ENCODE results near the gene IRAK2.

Gene IRAK2

DNA sequence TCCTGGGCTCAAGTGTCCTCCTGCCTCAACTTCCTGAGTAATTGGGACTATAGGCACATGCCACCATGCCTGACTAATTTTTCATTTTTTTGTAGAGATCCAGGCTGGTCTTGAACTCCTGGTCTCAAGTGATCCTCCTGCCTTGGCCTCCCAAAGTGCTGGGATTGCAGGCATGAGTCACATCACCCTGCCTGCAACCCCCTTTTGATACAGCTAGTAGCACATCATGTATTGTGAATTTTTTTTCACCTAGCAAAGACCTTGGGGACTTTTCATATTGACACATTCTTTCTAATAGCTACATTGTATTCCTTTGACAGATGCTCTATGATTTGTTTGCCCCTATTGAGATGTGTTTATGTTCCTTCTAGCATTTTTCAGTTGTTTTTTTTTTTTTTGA is 14.2 kb downstream of the IRAK2 start:
- H3K9ac ChIP-seq (ENCODE audit: low read length) = no peak overlapping the region
- H3K27me3 ChIP-seq (ENCODE audit: control insufficient read depth, insufficient read depth, low read length) = no peaks in the 10 kb centered on the region
- H3K9me3 ChIP-seq (ENCODE audit: control insufficient read depth, insufficient read depth, low read depth, low read length) = no peaks in the 10 kb centered on the region
- H3K4me1 ChIP-seq (ENCODE audit: control insufficient read depth, insufficient read depth, low read length) = no peaks in the 10 kb centered on the region
- no peak overlapping the region for H3K4me3 ChIP-seq (ENCODE audit: low read depth, low read length)
- H3K36me3 ChIP-seq (ENCODE audit: control insufficient read depth, insufficient read depth, low read length) = no peaks in the 10 kb centered on the region
- no peak overlapping the region for H3K27ac ChIP-seq (ENCODE audit: low read depth, low read length)

DNA sequence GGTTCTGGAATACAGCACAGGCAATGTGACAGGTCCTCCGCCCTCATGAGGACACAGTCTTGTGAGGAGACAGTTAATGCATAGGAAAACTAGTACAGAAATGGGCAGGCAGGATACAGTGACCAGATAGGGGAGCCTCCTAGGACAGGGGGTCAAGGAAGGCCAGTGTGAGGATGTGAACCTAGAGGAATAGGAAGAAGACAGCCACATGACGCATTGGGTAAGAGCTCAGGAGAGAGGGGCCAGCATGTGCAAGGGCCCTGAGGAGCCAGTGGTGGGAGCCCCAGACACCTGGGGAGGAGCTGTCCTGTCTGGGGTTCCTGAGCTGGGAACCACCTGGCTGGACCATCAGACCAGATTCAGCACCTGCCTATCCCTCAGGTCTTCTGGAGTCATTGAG is 15.6 kb downstream of the IRAK2 start:
- Histone ChIP-seq H3K4me1 (ENCODE audit: control insufficient read depth, insufficient read depth, low read length) (no peaks in the 10 kb centered on the region), H3K27ac (ENCODE audit: low read depth, low read length) (no peak overlapping the region), H3K9ac (ENCODE audit: low read length) (no peak overlapping the region), H3K9me3 (ENCODE audit: control insufficient read depth, insufficient read depth, low read depth, low read length) (no peaks in the 10 kb centered on the region), H3K27me3 (ENCODE audit: control insufficient read depth, insufficient read depth, low read length) (no peaks in the 10 kb centered on the region), H3K4me3 (ENCODE audit: low read depth, low read length) (no peak overlapping the region), H3K36me3 (ENCODE audit: control insufficient read depth, insufficient read depth, low read length) (no peaks in the 10 kb centered on the region)

DNA sequence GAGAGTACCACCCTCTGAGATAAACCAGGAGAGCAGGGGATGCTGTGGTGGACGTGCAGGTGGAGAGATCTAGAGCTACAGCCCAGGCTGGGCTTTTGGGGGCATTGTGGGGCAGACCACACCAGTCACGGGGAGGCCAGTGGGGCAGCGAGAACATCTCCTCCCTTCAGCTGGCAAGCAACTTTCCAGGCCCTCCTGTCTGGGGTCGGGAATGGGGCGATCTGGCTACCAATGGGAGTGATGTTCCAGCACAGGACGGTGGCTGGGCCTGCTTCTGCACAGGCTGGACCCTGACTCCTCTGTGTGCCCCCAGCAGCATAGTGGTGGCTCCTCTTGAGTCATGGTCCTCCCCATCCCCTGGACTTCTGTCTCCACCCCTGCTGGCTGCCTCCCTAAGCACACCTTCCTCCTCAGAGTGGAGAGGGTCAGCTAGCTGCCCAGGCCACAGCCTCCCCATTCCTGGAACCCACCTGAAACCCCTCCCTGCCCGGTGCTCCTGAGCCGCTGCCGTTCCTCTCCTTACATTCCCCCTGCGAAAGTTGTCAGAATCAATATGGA is 16.1 kb downstream of the IRAK2 start:
- no peak overlapping the region for H3K9ac ChIP-seq (ENCODE audit: low read length)
- no peaks in the 10 kb centered on the region for H3K27me3 ChIP-seq (ENCODE audit: control insufficient read depth, insufficient read depth, low read length)
- H3K9me3 ChIP-seq (ENCODE audit: control insufficient read depth, insufficient read depth, low read depth, low read length) = no peaks in the 10 kb centered on the region
- no peaks in the 10 kb centered on the region for H3K36me3 ChIP-seq (ENCODE audit: control insufficient read depth, insufficient read depth, low read length)
- no peak overlapping the region for H3K27ac ChIP-seq (ENCODE audit: low read depth, low read length)
- H3K4me3 ChIP-seq (ENCODE audit: low read depth, low read length) = no peak overlapping the region
- H3K4me1 ChIP-seq (ENCODE audit: control insufficient read depth, insufficient read depth, low read length) = no peaks in the 10 kb centered on the region

DNA sequence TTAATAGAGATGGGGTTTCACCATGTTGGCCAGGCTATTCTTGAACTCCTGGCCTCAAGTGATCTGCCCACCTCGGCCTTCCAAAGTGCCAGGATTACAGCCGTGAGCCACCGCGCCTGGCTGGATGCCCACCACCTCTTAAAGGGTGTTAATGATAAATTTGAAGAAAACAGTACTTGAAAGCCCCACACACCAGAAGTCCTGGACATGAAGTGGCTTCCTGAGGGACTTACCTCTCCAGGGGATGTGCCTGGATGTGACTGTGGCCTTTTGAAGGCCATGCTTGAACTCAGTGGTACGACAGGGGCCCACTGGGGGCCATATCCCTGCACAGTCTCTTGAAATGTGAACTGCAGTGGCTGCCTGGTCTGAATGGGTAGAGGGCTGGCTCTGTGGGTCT is 18.2 kb downstream of the IRAK2 start:
- H3K9ac ChIP-seq (ENCODE audit: low read length) = no peak overlapping the region
- H3K4me1 ChIP-seq (ENCODE audit: control insufficient read depth, insufficient read depth, low read length) = peaks cover 5% of the 10 kb centered on the region; the same call in 1 of the 2 replicates
- no peaks in the 10 kb centered on the region for H3K9me3 ChIP-seq (ENCODE audit: control insufficient read depth, insufficient read depth, low read depth, low read length)
- no peaks in the 10 kb centered on the region for H3K36me3 ChIP-seq (ENCODE audit: control insufficient read depth, insufficient read depth, low read length)
- no peak overlapping the region for H3K27ac ChIP-seq (ENCODE audit: low read depth, low read length)
- no peak overlapping the region for H3K4me3 ChIP-seq (ENCODE audit: low read depth, low read length)
- H3K27me3 ChIP-seq (ENCODE audit: control insufficient read depth, insufficient read depth, low read length) = no peaks in the 10 kb centered on the region

DNA sequence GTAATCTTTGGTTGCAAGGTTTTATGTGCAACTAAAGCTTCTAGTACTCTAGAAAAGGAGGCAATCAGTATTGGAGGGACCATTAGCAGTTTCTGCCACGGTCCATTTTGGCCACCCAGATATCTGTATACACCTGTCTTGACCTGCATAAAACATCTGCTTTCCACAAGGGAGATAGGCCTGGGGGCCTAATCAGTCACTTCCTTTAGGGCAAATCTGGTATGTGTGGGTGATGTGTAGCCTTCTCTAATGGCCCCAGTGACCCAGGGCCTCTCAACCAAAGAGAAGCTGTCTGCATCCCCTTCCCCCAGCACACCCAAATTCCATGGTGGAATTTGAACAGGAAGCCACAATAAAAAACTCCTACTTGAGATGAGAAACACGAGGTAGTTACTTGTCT is 19.5 kb downstream of the IRAK2 start:
- peaks cover 5% of the 10 kb centered on the region; the same call in 1 of the 2 replicates for H3K4me1 ChIP-seq (ENCODE audit: control insufficient read depth, insufficient read depth, low read length)
- no peaks in the 10 kb centered on the region for H3K36me3 ChIP-seq (ENCODE audit: control insufficient read depth, insufficient read depth, low read length)
- H3K27ac ChIP-seq (ENCODE audit: low read depth, low read length) = no peak overlapping the region
- H3K9me3 ChIP-seq (ENCODE audit: control insufficient read depth, insufficient read depth, low read depth, low read length) = no peaks in the 10 kb centered on the region
- no peak overlapping the region for H3K9ac ChIP-seq (ENCODE audit: low read length)
- H3K4me3 ChIP-seq (ENCODE audit: low read depth, low read length) = no peak overlapping the region
- H3K27me3 ChIP-seq (ENCODE audit: control insufficient read depth, insufficient read depth, low read length) = no peaks in the 10 kb centered on the region

DNA sequence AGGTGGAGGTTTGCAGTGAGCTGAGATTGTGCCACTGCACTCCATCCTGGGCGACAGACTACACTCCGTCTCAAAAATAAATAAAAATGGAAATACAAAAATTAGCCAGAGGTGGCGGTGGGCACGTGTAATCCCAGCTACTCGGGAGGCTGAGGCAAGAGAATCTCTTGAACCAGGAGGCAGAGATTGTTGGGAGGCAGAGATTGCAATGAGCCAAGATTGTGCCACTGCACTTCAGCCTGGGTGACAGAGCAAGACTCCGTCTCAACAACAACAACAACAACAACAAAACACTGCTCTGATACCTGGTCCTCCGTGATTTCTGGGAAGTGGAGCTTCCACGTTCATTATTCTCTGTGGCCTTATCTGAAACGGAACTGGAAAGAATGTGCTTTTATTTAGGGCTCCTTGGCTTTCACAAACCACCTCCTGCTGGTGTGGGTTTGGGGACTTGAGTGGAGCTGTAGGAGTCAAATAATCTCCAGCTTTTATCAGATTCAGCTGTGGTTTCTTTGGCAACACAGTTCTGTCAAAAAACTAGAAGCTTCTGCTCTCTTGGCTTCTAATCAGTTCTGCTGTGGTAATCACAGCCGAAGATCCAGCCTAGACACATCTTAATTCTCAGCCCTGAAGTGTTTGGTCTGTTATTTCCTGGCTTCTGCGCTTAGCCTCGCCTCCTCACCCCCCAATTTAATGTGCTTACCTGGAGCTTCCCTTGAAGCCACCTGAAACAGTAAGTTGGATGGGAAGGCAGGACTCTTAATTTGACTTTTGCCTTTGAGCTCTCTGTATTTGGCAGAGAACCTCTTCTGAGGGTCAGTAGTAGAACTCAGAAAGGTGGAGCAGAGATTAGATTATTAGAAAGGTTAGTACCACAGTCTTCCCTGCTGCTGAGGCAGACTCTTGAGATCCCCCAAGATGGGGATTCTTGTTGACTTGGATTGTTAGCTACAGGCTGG is 21.4 kb downstream of the IRAK2 start:
- Histone ChIP-seq H3K36me3 (ENCODE audit: control insufficient read depth, insufficient read depth, low read length) (no peaks in the 10 kb centered on the region), H3K4me3 (ENCODE audit: low read depth, low read length) (no peak overlapping the region), H3K27ac (ENCODE audit: low read depth, low read length) (no peak overlapping the region), H3K4me1 (ENCODE audit: control insufficient read depth, insufficient read depth, low read length) (peaks cover 5% of the 10 kb centered on the region; the same call in 1 of the 2 replicates), H3K9me3 (ENCODE audit: control insufficient read depth, insufficient read depth, low read depth, low read length) (no peaks in the 10 kb centered on the region), H3K27me3 (ENCODE audit: control insufficient read depth, insufficient read depth, low read length) (no peaks in the 10 kb centered on the region), H3K9ac (ENCODE audit: low read length) (no peak overlapping the region)

DNA sequence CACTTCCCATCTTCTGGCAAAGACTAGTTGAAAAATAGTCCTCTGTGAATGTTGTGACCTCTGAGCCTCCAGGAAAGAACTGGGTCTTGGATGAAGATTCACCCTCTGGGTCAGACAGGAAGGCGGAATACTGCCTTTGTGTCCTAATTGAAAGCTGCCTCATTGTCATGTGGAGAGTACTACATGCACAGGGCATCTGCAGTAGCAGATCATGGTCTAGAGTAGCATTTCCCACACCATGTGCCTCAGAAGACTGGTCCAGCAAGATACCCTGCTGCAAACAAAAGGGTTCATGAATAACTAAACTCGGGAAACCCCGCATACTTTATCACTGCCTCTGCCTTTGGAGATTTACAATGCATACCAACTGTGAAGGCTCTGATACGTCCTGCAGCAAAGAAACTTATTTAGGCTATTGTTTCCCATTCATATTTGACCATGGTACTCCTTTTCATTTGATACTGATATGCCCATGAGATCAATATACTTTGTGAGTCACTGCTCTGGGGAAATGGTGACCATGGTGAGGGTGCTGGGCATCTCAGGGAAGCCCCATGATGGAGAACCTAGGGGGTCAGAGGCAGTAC is 22.7 kb downstream of the IRAK2 start:
- Histone ChIP-seq H3K9me3 (ENCODE audit: control insufficient read depth, insufficient read depth, low read depth, low read length) (no peaks in the 10 kb centered on the region), H3K27me3 (ENCODE audit: control insufficient read depth, insufficient read depth, low read length) (no peaks in the 10 kb centered on the region), H3K4me3 (ENCODE audit: low read depth, low read length) (no peak overlapping the region), H3K27ac (ENCODE audit: low read depth, low read length) (no peak overlapping the region), H3K9ac (ENCODE audit: low read length) (no peak overlapping the region), H3K4me1 (ENCODE audit: control insufficient read depth, insufficient read depth, low read length) (peaks cover 5% of the 10 kb centered on the region), H3K36me3 (ENCODE audit: control insufficient read depth, insufficient read depth, low read length) (no peaks in the 10 kb centered on the region)

DNA sequence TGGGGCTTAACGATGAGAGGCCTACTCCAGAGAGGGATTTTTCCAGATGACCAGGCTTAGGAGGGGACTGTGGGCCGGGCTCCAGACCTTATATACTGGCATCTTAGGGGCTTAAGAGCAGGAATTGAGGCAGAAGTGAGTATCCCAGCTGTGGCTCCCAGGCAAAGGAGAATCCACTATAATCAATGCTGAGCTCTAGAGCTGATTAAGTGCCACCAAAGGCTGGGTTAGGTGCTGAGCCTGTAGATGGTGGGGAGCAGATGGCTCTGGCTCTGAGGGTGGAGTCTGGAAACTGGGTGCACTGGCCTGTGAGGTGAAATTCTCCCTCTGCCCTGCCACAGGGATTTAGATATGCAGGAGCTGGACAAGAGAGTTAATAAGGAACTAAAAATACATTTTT is 23.2 kb downstream of the IRAK2 start:
- H3K36me3 ChIP-seq (ENCODE audit: control insufficient read depth, insufficient read depth, low read length) = no peaks in the 10 kb centered on the region
- H3K9ac ChIP-seq (ENCODE audit: low read length) = no peak overlapping the region
- H3K4me1 ChIP-seq (ENCODE audit: control insufficient read depth, insufficient read depth, low read length) = peaks cover 8% of the 10 kb centered on the region

DNA sequence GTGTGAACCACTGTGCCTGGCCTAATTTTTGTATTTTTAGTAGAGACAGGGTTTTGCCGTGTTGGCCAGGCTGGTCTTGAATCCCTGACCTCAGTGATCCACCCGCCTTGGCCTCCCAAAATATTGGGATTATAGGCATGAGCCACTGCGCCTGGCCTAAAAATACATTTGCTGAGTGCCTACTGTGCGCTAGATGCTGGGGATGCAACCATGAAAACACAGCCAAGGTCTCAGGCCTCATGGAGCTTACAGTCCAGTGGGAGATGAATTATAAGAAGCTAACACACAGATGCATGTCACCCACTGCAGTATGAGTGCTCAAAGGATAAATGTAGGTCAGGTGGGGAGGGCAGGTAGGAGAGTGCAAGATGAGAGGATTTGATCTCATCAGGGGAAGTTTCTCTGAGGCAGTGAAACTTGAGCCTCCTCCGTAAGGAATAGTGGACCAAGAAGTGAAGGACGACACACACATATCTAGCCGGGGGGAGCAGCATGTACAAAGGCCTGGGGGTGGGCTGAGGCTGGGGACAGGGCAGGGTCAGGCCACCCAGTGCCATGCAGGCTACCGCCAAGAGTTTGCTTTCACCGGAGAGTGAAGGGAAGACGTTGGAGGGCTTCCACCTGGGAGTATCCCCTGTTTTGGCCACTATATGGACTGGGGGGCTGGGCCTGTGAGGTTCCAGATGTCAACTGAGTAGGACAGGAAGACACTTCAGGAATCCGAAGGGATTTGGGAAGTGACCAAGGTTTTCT is 24.3 kb downstream of the IRAK2 start:
- Histone ChIP-seq H3K4me3 (ENCODE audit: low read depth, low read length) (no peak overlapping the region), H3K36me3 (ENCODE audit: control insufficient read depth, insufficient read depth, low read length) (no peaks in the 10 kb centered on the region), H3K4me1 (ENCODE audit: control insufficient read depth, insufficient read depth, low read length) (peaks cover 11% of the 10 kb centered on the region), H3K9me3 (ENCODE audit: control insufficient read depth, insufficient read depth, low read depth, low read length) (no peaks in the 10 kb centered on the region), H3K27me3 (ENCODE audit: control insufficient read depth, insufficient read depth, low read length) (no peaks in the 10 kb centered on the region), H3K9ac (ENCODE audit: low read length) (no peak overlapping the region), H3K27ac (ENCODE audit: low read depth, low read length) (no peak overlapping the region)

More for the DNA sequence above, 23.2 kb downstream of the IRAK2 start:
- Histone ChIP-seq H3K27me3 (ENCODE audit: control insufficient read depth, insufficient read depth, low read length) (no peaks in the 10 kb centered on the region), H3K4me3 (ENCODE audit: low read depth, low read length) (no peak overlapping the region), H3K9me3 (ENCODE audit: control insufficient read depth, insufficient read depth, low read depth, low read length) (no peaks in the 10 kb centered on the region), H3K27ac (ENCODE audit: low read depth, low read length) (no peak overlapping the region)

DNA sequence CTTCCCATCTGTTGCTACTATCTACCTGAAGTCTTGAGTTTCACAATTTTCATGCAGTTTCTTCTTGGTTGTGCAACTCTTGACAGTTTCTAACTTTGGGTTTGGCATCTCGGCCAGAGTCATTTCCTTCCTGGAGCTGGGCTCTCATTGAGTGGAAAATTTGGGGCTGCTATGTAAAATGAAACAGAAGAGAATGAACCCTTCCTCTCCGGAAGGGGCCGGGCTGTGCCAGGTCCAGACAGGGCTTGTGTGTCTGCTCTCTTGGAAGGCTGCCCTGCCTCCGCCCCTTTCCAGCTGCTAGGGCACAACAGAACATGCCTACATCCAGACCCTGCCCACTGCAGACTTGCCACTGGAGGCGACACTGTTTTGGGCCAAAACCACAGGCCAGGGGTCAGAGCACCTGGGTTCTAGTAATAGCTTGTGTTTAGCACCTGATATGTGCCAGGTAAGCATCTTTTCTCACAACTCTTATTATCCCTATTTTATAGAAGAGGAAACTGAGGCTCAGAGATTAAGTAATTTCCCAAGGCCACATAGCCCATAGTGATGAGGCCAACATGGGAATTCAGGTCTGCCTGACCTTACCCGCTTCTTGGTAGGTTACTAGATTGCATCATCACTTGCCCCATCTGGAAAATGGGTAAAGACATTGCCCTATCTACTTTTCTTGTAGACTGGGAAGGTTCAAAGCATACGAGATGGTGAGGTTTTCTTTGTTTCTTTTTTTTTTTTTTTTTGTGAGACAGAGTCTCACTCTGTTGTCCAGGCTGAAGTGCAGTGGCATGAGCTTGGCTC is 25.0 kb downstream of the IRAK2 start:
- H3K9me3 ChIP-seq (ENCODE audit: control insufficient read depth, insufficient read depth, low read depth, low read length) = no peaks in the 10 kb centered on the region
- H3K9ac ChIP-seq (ENCODE audit: low read length) = no peak overlapping the region
- no peak overlapping the region for H3K4me3 ChIP-seq (ENCODE audit: low read depth, low read length)
- H3K27me3 ChIP-seq (ENCODE audit: control insufficient read depth, insufficient read depth, low read length) = no peaks in the 10 kb centered on the region
- H3K4me1 ChIP-seq (ENCODE audit: control insufficient read depth, insufficient read depth, low read length) = peaks cover 11% of the 10 kb centered on the region
- H3K27ac ChIP-seq (ENCODE audit: low read depth, low read length) = no peak overlapping the region
- no peaks in the 10 kb centered on the region for H3K36me3 ChIP-seq (ENCODE audit: control insufficient read depth, insufficient read depth, low read length)

All from HUES6 (cell line).